Measurements from ENCODE around the gene RALGAPA1. TPM values are rescaled to one million over a fixed set of nuclear protein-coding genes. Genes with fewer than 3 reads are reported as not detected.

Gene RALGAPA1
- total and polyA plus RNA-seq, 4 donors, result 4.6 to 38.7 (median 13.4) TPM

GRCh38 chr14:35678403-35679028 is 130.6 kb downstream of the RALGAPA1 start:
- peaks cover 5 to 24% (median 15%) of the 10 kb centered on the region in 4 donors for H3K36me3 ChIP-seq (ENCODE audit: control insufficient read depth in 4 of 4, insufficient read depth in 3 of 4, low read depth in 1 of 4, low read length in 3 of 4)
- TF ChIP-seq GABPA (IDR thresholded peaks at IDR 0.05 in 1 of 2, conservative IDR thresholded peaks at IDR 0.05 in 1 of 2) (no peak), FOXA2 (IDR thresholded peaks at IDR 0.05) (no peak), NR2F2 (IDR thresholded peaks at IDR 0.05) (no peak), TAF1 (conservative IDR thresholded peaks at IDR 0.05) (no peak), HNF4A (conservative IDR thresholded peaks at IDR 0.05) (no peak), ZBTB33 (IDR thresholded peaks at IDR 0.05) (no peak), RXRA (IDR thresholded peaks at IDR 0.05) (no peak), EGR1 (IDR thresholded peaks at IDR 0.05; ENCODE audit: low read depth in 2 of 2) (no peak), CTCF (IDR thresholded peaks at IDR 0.05; ENCODE audit: low read depth, low read length, missing input control) (no peak), HNF4G (IDR thresholded peaks at IDR 0.05) (no peak)
- no peak overlapping the region for H3K9ac ChIP-seq (ENCODE audit: low read depth in 1 of 2, low read length in 2 of 2)
- no peak for DNase-seq (ENCODE audit: low spot score)
- no peak overlapping the region for H3K27ac ChIP-seq (ENCODE audit: low read depth in 1 of 2, low read length in 2 of 2)
- 96% methylated on average over 1 of the region's 1 CpG for WGBS
- no peaks in the 10 kb centered on the region for H3K27me3 ChIP-seq (ENCODE audit: control insufficient read depth in 4 of 4, insufficient read depth in 4 of 4, low read length in 3 of 4)
- no peaks in the 10 kb centered on the region for H3K4me1 ChIP-seq (ENCODE audit: control insufficient read depth in 4 of 4, insufficient read depth in 4 of 4, low read length in 3 of 4)
- H3K9me3 ChIP-seq (ENCODE audit: control insufficient read depth in 4 of 4, low read length in 3 of 4), result no peaks in the 10 kb centered on the region
- H3K4me3 ChIP-seq (ENCODE audit: low read depth in 1 of 3, low read length in 3 of 3), result no peak overlapping the region

GRCh38 chr14:35669782-35670181 is 139.3 kb downstream of the RALGAPA1 start:
- Histone ChIP-seq H3K9ac (ENCODE audit: low read depth in 1 of 2, low read length in 2 of 2) (no peak overlapping the region), H3K27me3 (ENCODE audit: control insufficient read depth in 4 of 4, insufficient read depth in 4 of 4, low read length in 3 of 4) (no peaks in the 10 kb centered on the region), H3K27ac (ENCODE audit: low read depth in 1 of 2, low read length in 2 of 2) (no peak overlapping the region), H3K36me3 (ENCODE audit: control insufficient read depth in 4 of 4, insufficient read depth in 3 of 4, low read depth in 1 of 4, low read length in 3 of 4) (peaks cover 0 to 26% (median 14%) of the 10 kb centered on the region in 4 donors), H3K4me3 (ENCODE audit: low read depth in 1 of 3, low read length in 3 of 3) (no peak overlapping the region), H3K9me3 (ENCODE audit: control insufficient read depth in 4 of 4, low read length in 3 of 4) (no peaks in the 10 kb centered on the region), H3K4me1 (ENCODE audit: control insufficient read depth in 4 of 4, insufficient read depth in 4 of 4, low read length in 3 of 4) (no peaks in the 10 kb centered on the region)
- 92% methylated on average over 3 of the region's 3 CpGs for WGBS
- DNase-seq (ENCODE audit: low spot score), result no peak
- TF ChIP-seq TAF1 (conservative IDR thresholded peaks at IDR 0.05), result no peak
- no peak for TF ChIP-seq YY1 (IDR thresholded peaks at IDR 0.05)
- no peak for TF ChIP-seq ATF3 (IDR thresholded peaks at IDR 0.05)
- TF ChIP-seq HNF4A (conservative IDR thresholded peaks at IDR 0.05), result no peak
- TF ChIP-seq ZBTB33 (IDR thresholded peaks at IDR 0.05), result no peak
- no peak for TF ChIP-seq MAX (IDR thresholded peaks at IDR 0.05)
- TF ChIP-seq EGR1 (IDR thresholded peaks at IDR 0.05; ENCODE audit: low read depth in 2 of 2), result no peak
- TF ChIP-seq FOXA2 (IDR thresholded peaks at IDR 0.05), result no peak
- TF ChIP-seq REST (IDR thresholded peaks at IDR 0.05), result no peak
- no peak for TF ChIP-seq JUND (IDR thresholded peaks at IDR 0.05)
- no peak for TF ChIP-seq RXRA (IDR thresholded peaks at IDR 0.05)
- TF ChIP-seq NR2F2 (IDR thresholded peaks at IDR 0.05), result no peak
- TF ChIP-seq GABPA (IDR thresholded peaks at IDR 0.05 in 1 of 2, conservative IDR thresholded peaks at IDR 0.05 in 1 of 2), result no peak
- TF ChIP-seq FOXA1 (IDR thresholded peaks at IDR 0.05), result no peak
- no peak for TF ChIP-seq RAD21 (IDR thresholded peaks at IDR 0.05)
- TF ChIP-seq CTCF (IDR thresholded peaks at IDR 0.05; ENCODE audit: low read depth, low read length, missing input control), result no peak
